Myocyte (in vitro differentiated cells): ENCODE measurements around the gene MFAP4. TPM values are rescaled to one million over a fixed set of nuclear protein-coding genes. Genes with fewer than 3 reads are reported as not detected.
A peak's percentile ranks its signal among the peaks of the same experiment; 100 is the strongest.

Experiments
- DNase-seq: peaks from one replicate; pipeline ENCODE4 v3.0.0-alpha.2; 2012; ENCODE audit warnings: low read depth
- microRNA counts: library from miRNA; unstranded; fragments of <30 nt; microRNA quantifications from one replicate; lab custom pipeline; 2016
- microRNA-seq: library from miRNA; unstranded; fragments of <30 nt; microRNA quantifications from one replicate; pipeline ENCODE4, GENCODE V29; 2016
- total RNA-seq: library from RNA; depleted of rRNA; stranded (reverse); fragments of >200 nt; gene quantifications from 2 replicates; pipeline ENCODE4 v1.2.3, GENCODE V29; 2014

MFAP4 gene
- total RNA-seq, 1 donor from 2014 or later, result 8.9 TPM

DNA sequence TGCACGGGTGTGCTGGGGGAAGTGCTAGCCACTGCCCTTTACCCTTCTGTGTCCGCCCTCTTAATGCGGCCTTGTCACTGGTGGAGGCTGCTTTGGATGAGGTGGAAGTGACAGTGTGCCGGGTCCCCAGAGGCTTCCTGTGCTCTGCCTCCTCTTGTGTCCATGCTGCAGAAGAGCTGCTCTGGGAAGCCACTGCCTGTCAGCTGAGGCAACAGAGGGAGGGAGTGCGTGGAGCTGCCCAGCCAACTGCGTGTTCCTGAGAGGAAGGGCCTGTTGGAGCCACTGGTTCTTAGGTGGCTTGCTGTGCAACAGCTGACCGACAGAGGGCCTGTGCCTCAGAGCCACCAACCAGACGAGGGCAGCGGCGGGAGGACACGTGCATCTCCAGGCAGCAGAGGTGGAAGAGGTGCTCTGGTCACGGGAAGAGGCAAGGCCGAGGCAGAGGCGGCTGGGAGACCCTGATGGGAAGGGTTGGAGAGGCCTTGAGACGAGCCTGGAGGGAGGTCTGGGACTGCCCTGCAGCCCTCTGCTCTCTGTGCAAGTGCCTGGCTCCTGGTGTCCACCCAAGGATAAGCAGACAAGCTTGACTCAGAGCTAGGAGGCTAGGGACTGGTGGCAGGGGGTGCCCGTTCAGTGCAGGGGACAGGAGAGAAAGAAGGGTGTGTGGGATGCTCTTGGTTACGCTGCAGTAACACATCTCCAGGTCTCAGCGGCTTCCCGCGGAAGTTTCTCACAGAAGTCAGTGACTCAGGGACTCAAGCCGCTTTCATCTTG is 49.9 kb downstream of the MFAP4 start:
- no peak for DNase-seq

DNA sequence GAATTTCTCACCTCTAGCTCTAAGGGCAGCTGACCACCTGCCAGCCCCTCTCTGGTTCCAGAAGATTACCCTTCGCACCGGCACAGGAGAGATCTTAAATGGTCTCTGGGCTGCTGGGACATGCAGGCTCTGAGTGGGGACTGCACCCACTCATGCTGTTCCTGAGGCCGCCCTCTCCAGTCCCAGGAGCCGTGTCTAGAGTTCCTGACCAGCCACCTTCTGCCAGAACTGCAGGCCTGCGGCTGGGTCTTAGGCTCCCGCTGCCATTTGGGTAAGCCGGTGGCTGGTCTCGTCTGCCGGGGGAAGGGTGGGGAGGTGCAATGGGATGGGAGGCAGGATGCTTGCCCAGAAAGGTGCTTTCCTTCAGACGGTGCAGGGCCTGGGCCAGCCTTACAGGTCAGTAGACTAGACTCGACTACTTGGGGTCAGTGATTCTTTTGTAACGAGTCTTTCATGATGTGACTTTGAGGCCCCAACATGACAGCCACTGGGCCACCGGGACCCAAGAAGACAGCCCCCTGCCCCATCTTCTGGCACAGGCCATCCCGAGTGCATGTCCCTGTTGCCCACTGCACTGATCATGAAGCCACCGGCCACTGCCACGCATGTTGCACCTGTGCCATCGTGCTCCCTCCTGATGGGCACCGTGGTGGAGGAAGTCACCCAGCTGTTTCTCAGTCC is 50.9 kb downstream of the MFAP4 start:
- no peak for DNase-seq

DNA sequence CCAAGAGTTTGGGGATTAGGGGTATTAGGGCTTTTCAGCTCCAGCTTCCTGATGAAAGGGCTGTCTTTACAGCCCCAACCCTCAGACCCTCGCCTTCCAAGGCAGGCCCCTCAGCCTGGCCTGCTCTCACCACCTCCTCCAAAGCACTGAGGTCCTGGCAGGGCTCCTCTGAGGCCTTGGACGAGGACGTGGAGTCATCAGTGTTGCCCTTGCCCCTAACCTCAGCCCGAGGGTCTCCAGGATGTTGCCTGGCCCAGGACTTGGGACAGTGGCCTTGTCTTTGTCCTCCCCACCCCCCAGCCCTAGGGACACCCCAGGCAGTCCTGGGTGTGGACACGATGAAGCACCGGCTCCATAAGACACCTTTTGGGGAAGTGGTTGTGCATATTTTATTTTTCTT is 52.7 kb downstream of the MFAP4 start:
- DNase-seq, result no peak

DNA sequence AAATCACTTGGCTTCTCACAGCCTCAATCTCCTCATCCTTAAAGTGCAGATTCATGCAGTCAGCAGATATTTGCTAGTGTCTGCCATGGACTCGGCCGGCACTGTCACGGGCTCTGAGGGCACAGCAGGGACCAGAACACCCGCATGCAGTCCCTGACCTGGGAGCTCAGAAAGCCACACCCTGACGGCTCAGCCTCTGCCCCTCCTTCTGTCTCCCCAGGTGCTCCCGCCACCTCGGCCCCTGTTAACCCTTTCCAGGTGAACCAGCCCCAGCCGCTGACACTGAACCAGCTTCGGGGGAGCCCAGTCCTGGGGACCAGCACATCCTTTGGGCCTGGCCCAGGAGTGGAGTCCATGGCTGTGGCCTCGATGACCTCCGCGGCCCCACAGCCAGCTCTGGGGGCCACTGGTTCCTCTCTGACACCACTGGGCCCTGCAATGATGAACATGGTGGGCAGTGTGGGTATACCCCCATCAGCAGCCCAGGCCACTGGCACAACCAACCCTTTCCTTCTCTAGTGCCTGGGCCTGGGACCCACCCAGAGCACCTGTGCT is 53.2 kb downstream of the MFAP4 start:
- no peak for DNase-seq

MicroRNAs encoded within 50 kb of the gene (microRNA counts, 767-probe panel; counts per million panel counts)
- not detected for microRNA hsa-miR-1180 (lab: Ali Mortazavi, UCI)

Small RNA genes lying within 50 kb of the gene (microRNA-seq; reads per million reads assigned to microRNA genes)
- gene MIR1180, result 300 reads per million, percentile 67 among the genes with 10 or more reads in this experiment

Other genes with a start within 250 kb of the MFAP4 start
- gene EPN2, start 149.8 kb downstream of the MFAP4 start, total RNA-seq, result 6.4 and 7.5 TPM in 2 replicates
- 13.9 and 14.0 TPM in 2 replicates for gene B9D1, start 24.5 kb downstream of the MFAP4 start, total RNA-seq
- 5.2 and 6.9 TPM in 2 replicates for gene MAPK7, start 8.7 kb downstream of the MFAP4 start, total RNA-seq
- 0.05 TPM in 1 of 2 replicates, not detected in the other for gene RNF112, start 24.0 kb upstream of the MFAP4 start, total RNA-seq
- gene SLC47A1, start 146.7 kb upstream of the MFAP4 start, total RNA-seq, result 0.24 and 2.2 TPM in 2 replicates